ENCODE results near the gene PRELP. TPM values are rescaled to one million over a fixed set of nuclear protein-coding genes. Genes with fewer than 3 reads are reported as not detected.

Gene PRELP
- total RNA-seq, 1 experiment from 2014 or later = 0.07 TPM

- H3K56ac ChIP-seq (ENCODE audit: insufficient read length, low read depth, low read length) = no peak overlapping the region
- no peak overlapping the region for H2BK15ac ChIP-seq (ENCODE audit: low read depth, low read length)
- no peak overlapping the region for H2AFZ ChIP-seq (ENCODE audit: low read length)
- H3K4ac ChIP-seq (ENCODE audit: low read depth, low read length) = no peak overlapping the region
- no peak overlapping the region for H4K5ac ChIP-seq (ENCODE audit: insufficient read length, low read depth, low read length)
- TF ChIP-seq CTCF (conservative IDR thresholded peaks at IDR 0.05) = no peak
- Mint-ChIP-seq H3K4me3 (no peak overlapping the region), H3K27me3 (ENCODE audit: low read depth) (peaks cover 12% of the 10 kb centered on the region), H3K4me1 (peaks cover 26 to 35% of the 10 kb centered on the region in 2 experiments), H3K36me3 (ENCODE audit: insufficient read depth in 1 of 3, low read depth in 3 of 3) (no peaks in the 10 kb centered on the region), H3K27ac (no peak overlapping the region), H3K9me3 (no peaks in the 10 kb centered on the region)
- no peak overlapping the region for H2BK120ac ChIP-seq (ENCODE audit: low read depth, low read length, poor library complexity, severe bottlenecking)
- no CpG with 5 or more reads among the region's 6 CpGs for WGBS (ENCODE audit: extremely low coverage, insufficient read length, low lambda C conversion rate)
- no peaks in the 10 kb centered on the region; the same call in 1 of the 2 replicates for H3K4me1 ChIP-seq (ENCODE audit: insufficient read depth, low read length)
- H2BK5ac ChIP-seq (ENCODE audit: insufficient read length, low read length) = no peak overlapping the region
- no peak overlapping the region for H2AK5ac ChIP-seq (ENCODE audit: insufficient read length, low read length)
- no peak overlapping the region for H3T11ph ChIP-seq (ENCODE audit: low read length)
- H3K9me3 ChIP-seq (ENCODE audit: control insufficient read depth, low read depth, low read length) = no peaks in the 10 kb centered on the region
- no peak overlapping the region for H3K23ac ChIP-seq (ENCODE audit: insufficient read length, low read depth, low read length)
- H3K4me2 ChIP-seq (ENCODE audit: insufficient read depth, insufficient read length, low read length) = no peak overlapping the region
- DNase-seq = no peak
- H4K91ac ChIP-seq (ENCODE audit: insufficient read length, low read depth, low read length) = no peak overlapping the region
- H3K18ac ChIP-seq (ENCODE audit: insufficient read length, low read depth, low read length) = no peak overlapping the region
- H3K14ac ChIP-seq (ENCODE audit: insufficient read depth, low read length) = no peak overlapping the region
- no peaks in the 10 kb centered on the region for H4K20me1 ChIP-seq (ENCODE audit: control insufficient read depth, insufficient read depth, insufficient read length)
- no peak overlapping the region for H2BK20ac ChIP-seq (ENCODE audit: low read depth, low read length, poor library complexity, severe bottlenecking)
- no peaks in the 10 kb centered on the region for H3K27me3 ChIP-seq (ENCODE audit: insufficient read depth, low read length)
- H4K8ac ChIP-seq (replicated peaks; ENCODE audit: insufficient read length, low read depth, low read length) = no peak overlapping the region
- H3K79me2 ChIP-seq (ENCODE audit: insufficient read depth, low read length) = no peaks in the 10 kb centered on the region
- H3K79me1 ChIP-seq (ENCODE audit: insufficient read depth, low read depth, low read length, poor library complexity, severe bottlenecking) = no peaks in the 10 kb centered on the region
- no peak overlapping the region for H3K9ac ChIP-seq (ENCODE audit: extremely low read depth, insufficient read length, low read length)
- H3K27ac ChIP-seq (ENCODE audit: insufficient read length, low read depth, low read length) = no peak overlapping the region
- H3K23me2 ChIP-seq (ENCODE audit: insufficient read length, low read depth, low read length, poor library complexity, severe bottlenecking) = no peaks in the 10 kb centered on the region
- H2BK12ac ChIP-seq (ENCODE audit: insufficient read length, low read depth, low read length) = no peak overlapping the region
Measured at GRCh38 chr1:203492748-203493130, 17.1 kb downstream of the PRELP start.

All from H9 (cell line).